A673 (cell line): ENCODE measurements around the gene C4A.

ENCODE experiments used
- EZH2 ChIP-seq: fragments of 200-600 bp; sonication (generic); IDR thresholded peaks from 2 replicates; pipeline ENCODE4 v1.6.1; 2017; ENCODE audit warnings: borderline replicate concordance, low read depth, mild to moderate bottlenecking, mixed read lengths, antibody characterized with exemption, low read length; ENCODE audit not compliant: poor library complexity, severe bottlenecking
- TF ChIP-seq, protein P1 (sequence below): fragments of 300-800, 200-600 bp; sonication (generic); conservative IDR thresholded peaks from 2 replicates; pipeline ENCODE4 v1.5.1; 2017; ENCODE audit warnings: low read depth, mild to moderate bottlenecking, antibody characterized with exemption, low read length, moderate library complexity, mixed read lengths

DNA sequence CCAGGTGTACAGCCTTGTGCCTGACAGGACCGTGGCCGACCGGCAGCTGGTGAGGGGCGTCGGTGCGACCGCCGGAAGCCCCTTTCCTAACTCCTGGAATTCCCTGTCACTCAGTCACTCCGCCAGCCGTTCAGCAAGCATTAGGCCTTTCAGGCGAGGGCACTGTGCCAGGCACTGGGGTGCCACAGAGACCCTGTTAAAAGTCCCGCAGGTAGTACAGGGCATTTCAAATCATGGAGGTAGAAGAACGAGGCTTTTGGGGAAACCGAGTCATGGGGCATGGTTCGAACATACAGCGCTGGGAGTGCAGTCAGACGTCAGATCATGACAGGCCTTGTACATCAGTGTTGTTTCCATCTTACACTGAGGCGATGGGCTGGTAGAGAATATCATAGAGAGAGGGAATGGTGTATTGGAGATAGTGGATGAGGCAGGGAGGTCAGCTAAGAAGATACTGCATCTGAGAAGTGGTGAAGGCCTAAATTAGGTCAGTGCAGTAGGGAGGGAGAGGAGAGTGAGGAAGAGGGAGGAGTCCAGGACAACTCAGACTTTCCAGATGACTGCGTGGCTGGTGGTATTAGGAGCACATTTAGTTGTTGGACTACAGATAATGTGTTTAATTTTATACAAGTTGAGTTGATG, 9.0 kb upstream of the C4A start:
- TF ChIP-seq, protein P1, sequence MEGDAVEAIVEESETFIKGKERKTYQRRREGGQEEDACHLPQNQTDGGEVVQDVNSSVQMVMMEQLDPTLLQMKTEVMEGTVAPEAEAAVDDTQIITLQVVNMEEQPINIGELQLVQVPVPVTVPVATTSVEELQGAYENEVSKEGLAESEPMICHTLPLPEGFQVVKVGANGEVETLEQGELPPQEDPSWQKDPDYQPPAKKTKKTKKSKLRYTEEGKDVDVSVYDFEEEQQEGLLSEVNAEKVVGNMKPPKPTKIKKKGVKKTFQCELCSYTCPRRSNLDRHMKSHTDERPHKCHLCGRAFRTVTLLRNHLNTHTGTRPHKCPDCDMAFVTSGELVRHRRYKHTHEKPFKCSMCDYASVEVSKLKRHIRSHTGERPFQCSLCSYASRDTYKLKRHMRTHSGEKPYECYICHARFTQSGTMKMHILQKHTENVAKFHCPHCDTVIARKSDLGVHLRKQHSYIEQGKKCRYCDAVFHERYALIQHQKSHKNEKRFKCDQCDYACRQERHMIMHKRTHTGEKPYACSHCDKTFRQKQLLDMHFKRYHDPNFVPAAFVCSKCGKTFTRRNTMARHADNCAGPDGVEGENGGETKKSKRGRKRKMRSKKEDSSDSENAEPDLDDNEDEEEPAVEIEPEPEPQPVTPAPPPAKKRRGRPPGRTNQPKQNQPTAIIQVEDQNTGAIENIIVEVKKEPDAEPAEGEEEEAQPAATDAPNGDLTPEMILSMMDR, result no peak
- TF ChIP-seq EZH2, result no peak
